Right lobe of liver (tissue), 6 donors: ENCODE data around the gene TNFRSF19. TPM values are rescaled to one million over a fixed set of nuclear protein-coding genes. Genes with fewer than 3 reads are reported as not detected.

Source experiments
- ATAC-seq, 4 donors: fragments of 200-7000 bp; cut with Tn5 transposase; one replicate each; pipeline ENCODE4 v1.9.1; 2020; ENCODE audit warnings: mild to moderate bottlenecking in 4 of 4, moderate library complexity in 4 of 4
- DNase-seq, 3 donors: peaks; one replicate each; pipeline ENCODE4 v3.0.0-alpha.2; 2020
- H3K27ac ChIP-seq, 3 donors: fragments of 200-600 bp; one replicate each; pipeline ENCODE4 v1.8.0; 2022
- H3K27me3 ChIP-seq, 2 donors: fragments of 200-600 bp; one replicate each; pipeline ENCODE4 v1.8.0; 2022
- H3K36me3 ChIP-seq, 4 donors: fragments of 200-600 bp; sonication (generic) in 1 of 4; one replicate each; pipeline versions ENCODE4 v1.5.1 to v1.8.0; 2017 to 2022; ENCODE audit warnings: control low read depth in 1 of 4
- H3K4me1 ChIP-seq, 4 donors: fragments of 200-600 bp; sonication (generic) in 1 of 4; one replicate each; pipeline versions ENCODE4 v1.5.1 to v1.8.0; 2017 to 2022; ENCODE audit warnings: control low read depth in 1 of 4
- H3K4me3 ChIP-seq, 3 donors: fragments of 200-600 bp; one replicate each; pipeline ENCODE4 v1.8.0; 2022
- H3K9me3 ChIP-seq, 4 donors: fragments of 200-600 bp; sonication (generic) in 1 of 4; one replicate each; pipeline versions ENCODE4 v1.5.1 to v1.8.0; 2017 to 2022; ENCODE audit warnings: control low read depth in 1 of 4
- CTCF ChIP-seq, 4 donors: fragments of 200-600 bp in 3 of 4; fragments of 450-650 bp in 1 of 4; IDR thresholded peaks; one replicate each; pipeline versions ENCODE4 v1.5.1 to v1.8.0; 2016 to 2022; ENCODE audit warnings: antibody characterized with exemption in 4 of 4, mild to moderate bottlenecking in 2 of 4
- POLR2A ChIP-seq: fragments of 450-650 bp; IDR thresholded peaks from one replicate; pipeline ENCODE4 v1.6.1; 2017; ENCODE audit warnings: antibody characterized with exemption, mild to moderate bottlenecking
- WGBS: methylation state at CpG from one replicate; pipeline ENCODE4 v1.1.6; 2018; ENCODE audit warnings: low coverage, low lambda C conversion rate; ENCODE audit not compliant: insufficient coverage; ENCODE audit errors: missing lambda C conversion rate; 5-methylcytosine and 5-hydroxymethylcytosine counted together
- intact Hi-C, 2 donors: fragments of 100-400 bp; cut with DNase I; formaldehyde crosslinking; loops; one replicate each; pipeline versions ENCODE4 v1.11.2 to v1.14.1; 2022
- total RNA-seq, 6 experiments: library from RNA; depleted of rRNA in 2 of 6; stranded (reverse); fragments of >200 nt in 2 of 6; fragmentation: NEBNext Ultra II Directional in 3 of 6; extraction: Animal tissue kit (Norgen Biotek cat#: 25700) in 3 of 6; gene quantifications; one replicate each; pipeline versions ENCODE4 v1.1.0 to v1.2.4, GENCODE V29; 2016 to 2023
- donor health status: DM: no; HTN: yes; CAD: no.
- donor health status: DM: no; HTN: no; CAD: no.
- donor health status: DM: no; HTN: no; CAD: no.
- donor health status: DM: no; HTN: yes; CAD: no.
- donor health status: DM: no; HTN: yes; CAD: no.

TNFRSF19 gene
- total RNA-seq, 6 experiments from 2014 or later: 0.06 to 0.37 (median 0.29) TPM; not detected in 1

- H3K4me3 ChIP-seq: no peak overlapping the region
- no peaks in the 10 kb centered on the region for H3K9me3 ChIP-seq
- H3K4me1 ChIP-seq: no peaks in the 10 kb centered on the region
- intact Hi-C loops: no loop called here
- H3K27me3 ChIP-seq: no peaks in the 10 kb centered on the region
- H3K27ac ChIP-seq: no peak overlapping the region
- DNase-seq (no peak), ATAC-seq (no peak)
- H3K36me3 ChIP-seq: no peaks in the 10 kb centered on the region
- 53% methylated on average over 7 of the region's 10 CpGs for WGBS
- TF ChIP-seq CTCF (IDR thresholded peaks at IDR 0.05) (no peak), POLR2A (no peak)
Observed at GRCh38 chr13:23680845-23681669, 110.8 kb downstream of the TNFRSF19 start.

- Histone ChIP-seq H3K4me1 (no peaks in the 10 kb centered on the region), H3K4me3 (no peak overlapping the region), H3K9me3 (no peaks in the 10 kb centered on the region), H3K36me3 (no peaks in the 10 kb centered on the region), H3K27ac (no peak overlapping the region), H3K27me3 (no peaks in the 10 kb centered on the region)
- ATAC-seq: no peak
- intact Hi-C loops: no loop called here
- no peak for TF ChIP-seq CTCF (IDR thresholded peaks at IDR 0.05)
- no peak for DNase-seq
- WGBS: 54% methylated on average over 4 of the region's 4 CpGs
Observed at GRCh38 chr13:23683084-23683483, 112.9 kb downstream of the TNFRSF19 start.

GRCh38 chr13:23684647-23685046 lies 114.4 kb downstream of the TNFRSF19 start:
- no peaks in the 10 kb centered on the region for H3K9me3 ChIP-seq
- H3K27ac ChIP-seq: no peak overlapping the region
- no peak overlapping the region for H3K4me3 ChIP-seq
- no peaks in the 10 kb centered on the region for H3K27me3 ChIP-seq
- no peaks in the 10 kb centered on the region for H3K4me1 ChIP-seq
- intact Hi-C loops: no loop called here
- WGBS: 78% methylated on average over 2 of the region's 2 CpGs
- TF ChIP-seq POLR2A (no peak), CTCF (IDR thresholded peaks at IDR 0.05) (no peak)
- ATAC-seq (no peak), DNase-seq (no peak)
- H3K36me3 ChIP-seq: no peaks in the 10 kb centered on the region

GRCh38 chr13:23685416-23685815 lies 115.2 kb downstream of the TNFRSF19 start:
- ATAC-seq: no peak

More at GRCh38 chr13:23685416-23685815, 115.2 kb downstream of the TNFRSF19 start:
- intact Hi-C loops: no loop called here
- WGBS: 45% methylated on average over 1 of the region's 1 CpG
- Histone ChIP-seq H3K36me3 (no peaks in the 10 kb centered on the region), H3K4me3 (no peak overlapping the region), H3K4me1 (no peaks in the 10 kb centered on the region), H3K27ac (no peak overlapping the region), H3K27me3 (no peaks in the 10 kb centered on the region), H3K9me3 (no peaks in the 10 kb centered on the region)
- DNase-seq: no peak
- TF ChIP-seq CTCF (IDR thresholded peaks at IDR 0.05) (no peak), POLR2A (no peak)
